ENCODE measurements around the gene BLID.

The BLID gene

DNA sequence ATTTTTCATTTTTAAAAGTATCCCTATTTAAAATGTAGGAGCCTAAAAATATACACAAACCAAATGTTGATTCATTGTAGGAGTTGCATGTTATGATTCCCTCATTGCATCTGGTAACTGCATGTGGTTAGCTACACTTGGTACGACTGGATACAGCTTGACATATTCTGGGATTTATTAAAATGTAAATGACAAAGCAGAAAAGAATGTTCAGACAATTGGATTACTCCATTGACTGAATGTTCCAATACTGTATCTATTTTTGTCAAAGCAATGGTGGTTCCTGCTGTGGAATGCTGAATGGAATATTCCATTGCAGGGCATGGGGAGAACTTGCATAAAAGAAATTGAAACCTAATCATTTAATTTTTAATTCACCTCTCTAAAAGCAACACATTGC, 30.8 kb downstream of the BLID start:
- in situ Hi-C loops (cut with MboI; ENCODE audit: low sequenced_read_pairs): no loop called here

DNA sequence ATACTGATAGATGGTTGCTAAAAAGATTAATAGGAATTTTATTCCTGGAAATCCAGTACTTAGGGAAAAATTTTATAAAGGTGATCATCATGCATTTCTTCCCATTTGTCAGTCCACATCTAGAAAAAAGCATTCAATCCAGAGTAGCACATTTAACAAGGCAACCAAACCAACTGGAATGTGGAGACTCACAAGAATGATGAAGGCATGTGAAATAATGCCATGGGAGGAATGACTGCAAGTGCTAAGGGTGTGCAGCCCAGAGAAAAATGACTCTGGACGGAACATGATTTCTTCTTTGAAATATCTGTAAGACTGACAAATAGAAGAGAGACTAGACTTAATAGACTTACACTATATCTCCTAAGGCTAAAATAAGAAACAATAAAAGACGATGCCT, 33.8 kb downstream of the BLID start:
- in situ Hi-C loops (cut with MboI; ENCODE audit: low sequenced_read_pairs): no loop called here

DNA sequence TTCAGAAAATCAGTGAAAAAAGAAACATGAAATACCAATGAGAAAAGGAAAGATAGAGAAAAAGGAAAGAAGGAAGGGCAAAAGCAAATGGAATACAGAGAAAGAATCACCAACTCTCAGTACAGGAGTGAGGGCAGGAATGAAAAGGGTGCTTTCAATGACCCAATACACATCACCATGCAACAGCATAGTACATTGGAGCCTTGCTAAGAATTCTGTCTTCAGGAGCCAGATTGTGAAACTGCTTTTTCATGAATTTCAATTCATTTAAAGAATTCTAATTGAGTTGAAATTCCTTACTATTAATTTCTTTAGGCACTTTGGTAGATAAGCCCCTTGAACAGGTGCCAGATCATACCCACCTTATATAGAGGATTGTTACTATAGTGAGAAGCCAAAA, 34.9 kb downstream of the BLID start:
- in situ Hi-C loops (cut with MboI; ENCODE audit: low sequenced_read_pairs): no loop called here

DNA sequence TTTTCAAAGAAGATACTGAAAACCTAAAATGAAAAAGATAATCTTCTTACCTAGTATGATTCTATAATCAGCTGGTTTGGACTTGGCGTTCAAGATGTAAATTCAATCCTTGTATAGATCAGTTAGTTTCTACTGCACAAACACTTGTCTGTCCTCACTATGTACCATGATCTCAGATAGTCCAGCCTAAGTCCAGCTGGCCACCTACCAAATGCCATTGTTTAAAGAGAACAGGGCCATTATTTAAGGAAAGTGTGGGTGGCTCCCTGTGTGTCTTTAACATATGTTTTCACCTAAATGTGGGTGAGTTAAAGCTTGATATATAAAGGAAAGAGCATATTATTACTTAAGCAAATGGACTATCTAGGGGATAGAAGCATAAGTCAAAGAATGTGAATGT, 38.6 kb downstream of the BLID start:
- in situ Hi-C loops (cut with MboI; ENCODE audit: low sequenced_read_pairs): no loop called here

DNA sequence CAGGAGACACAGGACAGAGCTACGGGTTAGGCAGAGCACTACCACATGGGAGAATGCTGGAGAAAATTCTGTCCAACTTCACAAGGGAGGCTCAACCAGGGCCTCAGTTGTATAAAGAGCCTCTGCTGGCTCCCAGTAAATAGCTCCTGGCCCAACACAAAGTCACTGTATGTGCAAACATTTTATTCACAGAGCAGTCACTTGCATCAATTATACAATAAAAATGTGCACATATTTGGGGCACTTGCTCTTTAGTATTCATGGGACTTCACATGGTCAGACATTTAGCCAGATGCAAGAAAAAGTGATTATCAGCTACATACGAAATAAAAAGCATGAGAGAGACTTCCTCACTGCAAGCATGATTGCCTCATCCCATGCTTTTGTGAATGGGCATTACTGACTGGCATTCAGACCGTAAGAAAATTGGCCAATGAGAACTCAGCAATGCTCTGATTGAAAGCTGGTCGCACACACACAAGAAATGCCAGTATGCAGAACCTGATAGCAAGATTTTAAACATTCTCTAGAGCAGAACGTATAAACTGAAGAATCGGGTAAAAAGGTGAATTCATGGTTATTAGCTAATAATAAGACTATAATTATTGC, 39.4 kb downstream of the BLID start:
- in situ Hi-C loops (cut with MboI; ENCODE audit: low sequenced_read_pairs): no loop called here

DNA sequence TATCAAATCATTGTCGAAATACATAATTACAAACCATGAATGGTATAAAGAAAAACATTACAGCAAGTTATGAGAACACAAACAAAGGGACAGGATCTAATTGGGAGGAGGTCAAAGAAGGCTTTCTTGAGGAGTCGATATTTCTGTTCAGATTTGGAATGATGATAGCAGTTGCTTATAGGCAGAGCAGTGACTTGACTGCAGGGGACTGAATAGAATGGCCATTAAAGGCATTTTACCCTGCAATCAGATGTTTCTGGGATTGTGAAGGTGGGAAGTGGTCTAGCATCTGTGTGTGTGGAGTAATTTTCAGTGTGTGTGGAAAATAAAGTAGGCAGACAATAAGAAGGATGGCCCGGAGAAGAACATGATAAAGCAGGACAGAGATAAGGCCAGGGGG, 41.0 kb downstream of the BLID start:
- in situ Hi-C loops (cut with MboI; ENCODE audit: low sequenced_read_pairs): no loop called here

DNA sequence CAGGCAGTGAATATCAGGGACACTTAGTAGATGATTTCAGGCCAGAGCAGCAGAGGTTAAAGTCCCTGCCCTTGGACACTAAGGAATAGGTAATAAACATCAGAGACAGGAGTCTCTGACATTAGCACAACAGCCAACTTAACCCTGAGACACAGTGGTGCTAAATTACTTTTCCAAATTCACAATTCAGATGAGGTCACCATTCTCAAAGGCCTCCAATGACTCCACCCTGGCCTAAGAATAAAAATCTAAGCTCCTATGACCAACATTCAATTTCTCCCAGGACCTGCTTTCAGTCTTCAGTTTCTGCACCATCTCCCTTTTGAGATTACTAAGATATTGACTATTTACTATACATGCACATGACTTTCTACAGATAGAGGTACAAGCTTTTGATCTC, 42.0 kb downstream of the BLID start:
- in situ Hi-C loops (cut with MboI; ENCODE audit: low sequenced_read_pairs): no loop called here

DNA sequence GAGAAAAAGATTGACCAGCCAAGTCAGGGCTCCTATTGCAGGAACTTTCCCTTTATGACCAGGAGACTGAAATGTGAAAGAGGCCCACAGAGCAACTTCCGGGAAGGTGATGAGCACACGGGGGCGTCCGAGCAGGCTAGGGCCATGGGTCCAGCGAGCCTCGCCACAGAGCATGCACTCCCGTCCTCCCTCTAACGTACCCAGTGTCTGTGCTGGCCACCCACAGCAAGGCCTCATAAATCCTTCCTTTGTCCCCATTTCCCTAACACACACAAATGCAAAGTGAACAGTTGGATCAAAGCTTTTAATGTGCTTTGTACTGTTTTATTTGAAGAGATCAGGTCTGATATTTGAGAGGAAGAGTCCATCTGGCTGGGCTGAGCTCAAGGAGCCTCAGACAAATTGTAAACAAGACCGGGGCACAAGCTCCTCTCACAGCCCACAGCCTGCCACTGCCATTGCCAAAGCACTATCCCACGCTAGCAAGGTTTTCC, 44.3 kb downstream of the BLID start:
- in situ Hi-C loops (cut with MboI; ENCODE audit: low sequenced_read_pairs): no loop called here

DNA sequence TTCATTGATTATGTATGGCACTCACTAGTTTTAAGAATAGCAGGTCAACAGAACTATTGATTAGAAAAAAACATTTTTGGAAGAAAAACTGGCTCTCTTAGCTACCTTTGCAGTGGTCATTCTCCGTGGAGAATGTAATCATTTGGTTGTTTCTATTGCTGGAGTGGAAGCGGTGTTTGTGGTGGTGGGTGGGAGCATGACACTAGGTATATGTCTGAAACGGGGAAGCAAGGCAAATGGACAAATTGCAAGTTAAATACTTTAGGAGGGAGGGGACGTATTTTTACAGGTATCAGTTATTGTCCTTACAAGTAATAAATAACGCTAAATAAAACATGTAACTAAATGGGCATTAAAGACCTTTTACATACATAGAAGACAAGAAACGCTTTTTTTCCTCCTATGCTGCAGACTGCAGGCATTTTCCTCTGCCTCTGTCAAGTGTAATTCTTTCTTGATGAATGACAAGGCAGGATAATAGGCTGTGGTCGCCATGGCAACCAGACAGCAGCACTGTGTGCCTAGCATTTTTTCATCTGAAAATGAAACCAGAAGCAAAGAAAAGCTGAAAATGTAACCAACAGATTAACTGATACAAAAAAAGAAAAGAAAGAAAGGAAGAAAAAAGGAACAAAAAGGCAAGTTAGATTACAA, 46.2 kb downstream of the BLID start:
- in situ Hi-C loops (cut with MboI; ENCODE audit: low sequenced_read_pairs): no loop called here

DNA sequence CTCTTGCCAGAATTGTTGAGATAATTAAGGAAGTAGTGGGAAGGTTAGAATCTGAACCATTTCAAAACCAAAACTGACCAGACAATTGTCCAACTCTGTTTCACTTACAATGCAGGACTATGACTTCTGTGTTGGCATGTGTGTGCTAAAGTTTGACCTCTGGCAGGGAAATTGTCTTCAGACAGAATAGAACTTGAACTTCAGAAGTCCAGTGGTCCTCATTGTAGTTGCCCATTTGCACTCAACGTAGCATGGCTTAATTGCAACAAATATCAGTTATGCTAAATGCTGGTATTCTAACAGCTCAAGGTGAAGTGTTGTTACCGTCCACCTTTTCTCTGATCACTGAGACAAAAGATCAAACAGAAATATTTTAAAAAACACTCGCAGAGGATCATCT, 47.2 kb downstream of the BLID start:
- in situ Hi-C loops (cut with MboI; ENCODE audit: low sequenced_read_pairs): no loop called here

DNA sequence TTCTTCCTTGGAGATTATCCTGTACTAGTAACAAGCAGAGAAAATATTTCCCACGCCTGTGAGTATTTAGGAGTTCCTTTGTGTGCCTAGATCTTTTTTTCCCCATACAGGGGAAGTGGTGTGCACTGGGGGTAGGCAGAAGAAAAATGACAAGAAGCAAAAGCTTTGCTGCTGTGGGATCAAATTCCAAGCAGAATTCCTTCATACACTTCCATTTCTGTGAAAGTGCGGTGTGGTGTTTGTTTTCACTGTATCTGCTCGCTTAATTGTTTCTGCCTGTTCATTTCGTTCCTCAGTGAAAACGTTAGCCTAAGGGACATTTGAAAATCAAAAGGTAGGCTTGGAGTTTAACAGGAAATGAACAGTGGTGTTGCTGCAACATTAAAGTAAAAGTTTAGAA, 47.9 kb downstream of the BLID start:
- in situ Hi-C loops (cut with MboI; ENCODE audit: low sequenced_read_pairs): no loop called here

Data from hTERT RPE-1 (cell line).